GM19035 (cell line): ENCODE measurements around the gene EFHC2.

ENCODE experiments used
- ATAC-seq: cut with Tn5 transposase; IDR thresholded peaks from one replicate; pipeline ENCODE4 v1.9.1; 2021; ENCODE audit not compliant: unreplicated experiment

EFHC2 gene

GRCh38 chrX:44157283-44157682, 186.2 kb downstream of the EFHC2 start:
- ATAC-seq = no peak

- ATAC-seq = no peak
Observed at GRCh38 chrX:44156726-44157125, 186.7 kb downstream of the EFHC2 start.

GRCh38 chrX:44155126-44155525, 188.3 kb downstream of the EFHC2 start:
- no peak for ATAC-seq

GRCh38 chrX:44152852-44153251, 190.6 kb downstream of the EFHC2 start:
- ATAC-seq = no peak

- ATAC-seq = no peak
Observed at GRCh38 chrX:44147130-44147529, 196.3 kb downstream of the EFHC2 start.

- ATAC-seq = no peak
Observed at GRCh38 chrX:44144177-44144945, 199.1 kb downstream of the EFHC2 start.

- no peak for ATAC-seq
Observed at GRCh38 chrX:44143061-44143602, 200.3 kb downstream of the EFHC2 start.

GRCh38 chrX:44130189-44130588, 213.3 kb downstream of the EFHC2 start:
- no peak for ATAC-seq

GRCh38 chrX:44113337-44113736, 230.1 kb downstream of the EFHC2 start:
- ATAC-seq = no peak

- ATAC-seq = no peak
Observed at GRCh38 chrX:44106864-44107263, 236.6 kb downstream of the EFHC2 start.

GRCh38 chrX:44105228-44105913, 238.1 kb downstream of the EFHC2 start:
- no peak for ATAC-seq

GRCh38 chrX:44104699-44105098, 238.8 kb downstream of the EFHC2 start:
- no peak for ATAC-seq

- ATAC-seq = no peak
Observed at GRCh38 chrX:44101281-44101680, 242.2 kb downstream of the EFHC2 start.

GRCh38 chrX:44099366-44099765, 244.1 kb downstream of the EFHC2 start:
- no peak for ATAC-seq
